ENCODE data around the gene CIPC. TPM values are rescaled to one million over a fixed set of nuclear protein-coding genes. Genes with fewer than 3 reads are reported as not detected.

The CIPC gene
- total RNA-seq: 12.3 and 12.8 TPM in 2 replicates

GRCh38 chr14:77097700-77098528 is at the start of gene CIPC:
TSS of gene CIPC (plus strand) at chr14:77098258. CDS start at chr14:77105709, 7,451 bp downstream.
- intact Hi-C loops (cut with micrococcal nuclease): loop anchor here (1.0 to 5.0 kb wide), 10 partner anchors 27 to 946 kb away; partner anchors contain the start of genes GPATCH2L, IRF2BPL, POMT2 and VASH1

GRCh38 chr14:77051116-77051515 is 46.9 kb upstream of the CIPC start:
- intact Hi-C loops (cut with micrococcal nuclease): no loop called here

- intact Hi-C loops (cut with micrococcal nuclease): loop anchor here (1.0 to 2.0 kb wide), 3 partner anchors 24 to 176 kb away; partner anchors contain the start of gene IRF2BPL
These were observed 45.6 kb upstream of the CIPC start for GRCh38 chr14:77052281-77053044.

- intact Hi-C loops (cut with micrococcal nuclease): loop anchor here (1.0 to 2.0 kb wide), 3 partner anchors 24 to 177 kb away; partner anchors contain the start of gene IRF2BPL
These were observed 44.8 kb upstream of the CIPC start for GRCh38 chr14:77053046-77053841.

GRCh38 chr14:77055306-77055705 is 42.8 kb upstream of the CIPC start:
- intact Hi-C loops (cut with micrococcal nuclease): no loop called here

GRCh38 chr14:77055981-77056380 is 42.1 kb upstream of the CIPC start:
- intact Hi-C loops (cut with micrococcal nuclease): no loop called here

GRCh38 chr14:77058117-77058516 is 39.9 kb upstream of the CIPC start:
- intact Hi-C loops (cut with micrococcal nuclease): no loop called here

GRCh38 chr14:77058785-77059184 is 39.3 kb upstream of the CIPC start:
- intact Hi-C loops (cut with micrococcal nuclease): no loop called here

- intact Hi-C loops (cut with micrococcal nuclease): no loop called here
These were observed 38.7 kb upstream of the CIPC start for GRCh38 chr14:77059276-77059915.

- intact Hi-C loops (cut with micrococcal nuclease): no loop called here
These were observed 36.3 kb upstream of the CIPC start for GRCh38 chr14:77061630-77062257.

GRCh38 chr14:77062261-77062660 is 35.8 kb upstream of the CIPC start:
- intact Hi-C loops (cut with micrococcal nuclease): no loop called here

GRCh38 chr14:77063571-77064171 is 34.4 kb upstream of the CIPC start:
- intact Hi-C loops (cut with micrococcal nuclease): no loop called here

GRCh38 chr14:77064521-77065178 is 33.4 kb upstream of the CIPC start:
- intact Hi-C loops (cut with micrococcal nuclease): no loop called here

GRCh38 chr14:77065851-77066577 is 32.0 kb upstream of the CIPC start:
- intact Hi-C loops (cut with micrococcal nuclease): no loop called here

- intact Hi-C loops (cut with micrococcal nuclease): no loop called here
These were observed 31.4 kb upstream of the CIPC start for GRCh38 chr14:77066578-77067172.

GRCh38 chr14:77067632-77068516 is 30.2 kb upstream of the CIPC start:
- intact Hi-C loops (cut with micrococcal nuclease): no loop called here

GRCh38 chr14:77068517-77069200 is 29.4 kb upstream of the CIPC start:
- intact Hi-C loops (cut with micrococcal nuclease): no loop called here
